T1000 (cell line): Measurements from ENCODE around the gene PPP1R26.
"Not testable (repeated sequence)": the region's sequence is repeated elsewhere in the genome, so short reads cannot be mapped to it uniquely, and the experiment has no call there.

ENCODE experiments used
- DNase-seq: peaks from one replicate; lab custom pipeline; 2025; ENCODE audit warnings: mixed read lengths; lab: John Stamatoyannopoulos, UW

The PPP1R26 gene

DNA sequence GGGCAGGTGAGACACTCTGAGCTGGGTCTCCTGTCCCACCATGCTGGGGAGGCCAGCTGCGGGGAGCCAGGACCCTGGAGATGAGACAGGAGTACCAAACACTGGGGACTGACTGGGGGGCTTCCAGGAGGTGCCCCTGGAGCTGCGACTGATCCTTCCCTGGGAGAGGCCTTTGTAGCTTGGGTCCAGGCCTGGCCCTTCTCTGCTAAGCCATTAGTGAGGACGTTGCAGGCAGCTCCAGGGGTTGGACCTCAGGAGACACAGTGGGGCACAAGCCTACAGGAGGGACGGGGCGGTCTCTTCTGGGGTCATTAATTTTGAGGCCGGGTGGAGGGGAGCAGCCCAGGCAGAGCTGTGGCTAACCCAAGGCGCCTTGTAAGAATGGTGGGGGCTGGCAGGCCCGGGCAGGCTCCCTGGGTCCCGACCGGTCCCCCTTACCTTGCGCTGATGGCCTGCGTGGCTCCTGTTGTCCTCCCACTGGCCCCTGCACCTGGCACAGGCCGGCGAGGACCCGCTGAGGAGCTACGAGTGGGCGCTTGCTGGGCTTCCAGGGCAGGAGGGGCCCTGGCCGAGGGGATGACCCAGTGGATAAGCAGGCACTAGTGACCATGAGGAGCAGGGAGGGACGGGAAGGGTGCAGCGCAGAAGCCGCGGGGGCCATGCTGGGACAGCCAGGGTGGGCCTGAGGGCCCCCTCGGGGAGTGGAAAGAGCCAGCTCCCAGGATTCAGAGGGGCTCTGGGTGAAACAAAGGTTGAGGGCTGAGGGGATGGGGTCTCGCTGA is 26.0 kb downstream of the PPP1R26 start:
- no peak for DNase-seq

DNA sequence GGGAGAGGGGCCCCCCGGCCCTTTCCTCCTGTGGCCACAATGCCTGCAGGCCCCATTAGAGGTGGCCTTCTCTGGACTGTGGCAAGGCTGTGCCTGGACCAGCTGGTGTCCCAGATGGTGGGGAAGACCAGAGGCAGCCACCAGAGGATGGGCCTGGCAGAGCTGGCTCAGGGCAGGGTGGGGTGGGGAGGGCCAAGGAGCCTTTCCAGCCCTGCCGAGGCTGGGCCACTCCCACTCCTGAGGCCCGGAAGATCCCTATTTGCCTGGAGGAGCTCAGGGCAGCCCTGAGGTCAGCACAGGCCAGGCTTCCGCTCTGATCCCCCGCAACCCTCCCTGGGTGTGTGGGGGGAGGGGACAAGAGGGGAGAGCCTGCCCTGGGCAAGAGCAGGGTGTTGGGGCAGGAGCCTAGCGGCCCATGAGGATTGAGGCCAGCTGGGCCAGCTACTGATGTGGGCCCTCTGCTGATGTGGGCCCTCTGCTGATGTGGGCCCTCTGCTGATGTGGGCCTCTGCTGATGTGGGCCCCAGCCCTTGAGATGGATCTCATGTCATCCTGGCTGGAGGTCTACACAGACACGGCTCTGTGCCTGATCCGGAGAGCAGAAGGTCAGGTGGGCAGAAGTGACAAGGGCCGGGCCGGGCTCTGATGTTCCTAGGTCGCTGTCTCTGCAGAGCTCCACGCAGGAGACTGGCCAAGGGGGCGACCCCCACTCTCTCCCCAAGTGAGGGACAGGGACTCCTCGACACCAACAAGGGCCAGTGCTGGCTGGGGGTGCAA is 26.9 kb downstream of the PPP1R26 start:
- DNase-seq = no peak

DNA sequence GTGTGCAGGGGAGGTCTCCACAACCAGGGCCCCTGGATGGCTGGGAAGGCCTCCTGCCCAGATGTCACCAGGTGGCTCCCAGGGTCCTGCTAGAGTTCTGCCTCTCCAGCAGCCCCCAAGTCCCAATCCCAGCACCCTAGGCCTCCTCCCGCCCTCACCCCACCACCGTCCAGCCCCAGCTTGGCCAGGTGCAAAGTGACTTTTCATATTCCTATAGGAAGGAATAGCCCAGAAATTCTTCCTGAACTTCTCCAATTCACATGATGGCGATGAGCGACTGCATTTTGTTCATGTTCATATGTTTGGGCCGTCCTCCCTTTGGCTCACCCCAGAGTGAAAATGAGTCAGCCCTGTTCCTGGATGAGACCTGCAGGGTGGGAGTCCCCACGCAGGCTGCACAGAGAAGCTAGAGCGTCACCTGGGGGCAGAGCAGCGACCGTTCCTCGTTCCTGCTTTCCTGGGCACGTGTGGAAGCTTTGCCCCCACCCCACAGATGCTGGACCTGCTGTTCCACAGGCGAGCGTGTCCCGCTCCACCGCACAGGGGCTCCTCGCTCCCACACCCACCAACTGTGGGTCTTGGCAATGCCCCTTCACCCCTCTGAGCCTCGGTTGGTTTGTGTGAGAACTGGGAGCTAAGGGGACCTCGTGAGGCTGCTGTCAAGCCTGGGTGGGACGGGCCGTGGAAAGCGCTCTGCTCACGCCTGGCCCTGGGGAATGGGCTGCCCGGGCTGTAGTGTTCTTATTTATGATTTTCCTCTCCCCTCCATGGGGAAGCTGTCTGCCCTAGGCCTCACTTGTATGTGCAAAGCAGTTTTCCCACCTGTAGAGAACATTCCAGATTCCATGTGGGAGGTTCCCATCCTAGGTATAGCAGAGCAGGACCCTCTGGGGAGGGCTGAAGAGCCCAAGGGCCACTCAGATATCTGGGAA is 27.8 kb downstream of the PPP1R26 start:
- DNase-seq = no peak

DNA sequence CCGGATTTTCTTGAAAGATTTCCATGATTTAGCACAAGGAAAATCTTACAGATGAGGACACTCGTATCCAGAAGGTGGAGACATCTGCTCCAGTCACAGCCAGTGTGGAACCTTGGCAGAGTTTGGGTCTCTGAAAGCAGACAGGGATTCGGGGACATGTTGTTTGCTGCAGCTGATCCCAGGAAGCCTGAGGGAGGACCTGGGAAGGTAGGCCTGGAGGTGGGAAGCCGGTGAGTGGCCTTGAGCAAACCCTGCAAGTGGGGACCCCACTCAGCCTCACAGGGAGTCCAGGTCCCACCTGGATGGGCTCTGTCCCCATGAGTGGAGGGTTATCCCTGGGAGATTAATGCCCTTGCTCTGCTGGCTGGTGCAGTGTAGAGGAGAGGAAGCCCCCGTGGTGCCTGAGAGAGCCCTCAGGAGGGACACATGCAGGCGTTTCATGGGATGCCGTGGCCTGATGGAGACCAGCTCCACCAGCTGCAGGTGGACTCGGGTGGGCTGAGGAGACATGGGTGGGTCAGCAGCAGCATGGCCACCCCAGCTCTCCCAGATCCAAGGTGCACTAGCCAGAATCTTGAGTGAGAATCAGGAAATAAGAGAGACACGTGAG is 28.7 kb downstream of the PPP1R26 start:
- no peak for DNase-seq

DNA sequence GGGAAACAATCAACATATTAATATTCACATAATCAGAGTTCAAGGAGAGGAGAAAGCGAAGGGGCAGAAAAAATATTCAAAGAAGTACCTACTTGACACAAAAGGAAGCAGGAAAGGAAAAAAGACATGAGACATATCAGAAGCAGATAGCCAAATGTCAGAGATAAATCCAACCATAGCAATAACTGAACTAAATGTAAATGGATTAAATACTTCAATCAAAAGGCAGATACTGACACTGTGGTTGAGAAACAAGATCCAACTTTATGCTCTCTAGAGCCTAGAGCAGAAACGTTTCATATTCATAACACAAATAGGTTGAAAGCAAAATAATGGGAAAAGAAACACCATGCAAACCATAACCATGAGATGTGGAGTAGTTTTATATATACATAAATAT is 29.9 kb downstream of the PPP1R26 start:
- no peak for DNase-seq

DNA sequence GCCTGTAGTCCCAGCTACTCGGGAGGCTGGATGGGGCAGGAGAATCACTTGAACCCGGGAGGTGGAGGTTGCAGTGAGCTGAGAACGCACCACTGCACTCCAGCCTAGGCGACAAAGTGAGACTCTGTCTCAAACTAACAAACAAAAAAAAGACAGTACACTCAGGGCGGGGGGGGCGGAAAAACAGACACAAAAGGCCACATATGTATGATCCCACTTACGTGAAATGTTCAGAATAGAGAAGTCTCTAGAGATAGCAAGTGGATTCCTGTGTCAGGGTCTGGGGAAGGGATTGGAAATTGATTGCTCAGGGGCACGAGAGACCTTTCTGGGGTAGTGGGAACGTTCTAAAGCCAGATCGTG is 32.6 kb downstream of the PPP1R26 start:
- no peak for DNase-seq

DNA sequence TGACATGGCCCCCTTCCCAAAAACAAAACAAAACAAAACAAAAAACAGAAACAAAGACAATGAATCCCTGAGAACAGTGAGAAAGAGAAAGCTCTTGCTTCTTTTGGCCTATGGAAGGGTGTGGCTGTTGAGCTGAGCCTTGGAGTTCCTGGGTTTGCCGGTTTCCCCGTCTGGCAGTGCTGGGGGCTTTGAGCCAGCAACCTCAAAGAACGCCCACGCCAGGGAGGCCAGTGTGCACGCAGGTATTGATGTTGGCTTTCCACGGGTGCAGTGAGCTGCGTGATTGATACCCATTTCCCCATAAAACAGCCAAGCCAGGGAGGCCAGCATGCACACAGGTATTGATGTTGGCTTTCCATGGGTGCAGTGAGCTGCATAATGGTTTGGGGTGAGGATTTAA is 33.3 kb downstream of the PPP1R26 start:
- DNase-seq = no peak

DNA sequence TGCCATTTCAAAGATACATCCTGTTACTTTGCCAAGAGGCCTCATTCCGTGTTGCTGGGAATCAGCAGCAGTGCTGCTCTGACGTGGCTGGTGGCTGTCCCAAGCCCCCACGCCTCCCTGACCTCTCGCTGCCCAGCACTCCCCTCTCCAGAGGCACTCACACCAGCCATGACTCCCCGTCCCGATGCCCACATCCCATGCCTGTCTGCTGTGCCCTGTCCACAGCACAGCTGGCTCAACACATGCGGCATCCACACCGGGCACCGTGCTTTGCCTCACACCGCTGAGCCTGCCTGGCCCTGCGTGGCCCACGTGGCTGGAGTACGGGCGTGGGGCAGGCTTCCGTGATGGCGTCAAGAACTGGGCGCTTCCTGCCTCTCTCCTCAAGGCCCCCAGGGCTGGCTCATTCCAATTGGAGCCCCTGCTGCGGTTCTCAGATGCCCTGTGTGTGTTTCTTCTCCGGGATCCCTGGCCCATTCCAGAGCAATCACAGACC is 33.8 kb downstream of the PPP1R26 start:
- no peak for DNase-seq

DNA sequence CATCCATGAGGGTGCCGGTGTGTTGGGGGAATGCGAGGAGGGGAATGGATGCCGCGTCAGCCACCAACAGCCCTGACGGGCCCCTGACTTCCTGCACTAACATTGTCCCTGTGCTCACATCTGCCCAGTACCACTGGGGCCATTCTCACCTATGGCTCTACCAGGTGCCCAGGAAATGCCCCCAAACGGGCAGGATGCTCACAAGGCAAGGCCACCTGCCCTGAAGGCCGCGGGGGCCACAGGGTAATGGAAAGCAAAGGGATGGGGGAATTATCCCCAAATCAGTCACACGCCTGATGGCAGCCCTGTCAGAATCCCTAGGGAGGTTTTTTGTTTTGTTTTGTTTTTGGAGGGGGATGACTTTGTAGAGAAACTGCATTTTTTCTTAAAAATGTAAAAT is 34.3 kb downstream of the PPP1R26 start:
- not testable (repeated sequence) for DNase-seq

DNA sequence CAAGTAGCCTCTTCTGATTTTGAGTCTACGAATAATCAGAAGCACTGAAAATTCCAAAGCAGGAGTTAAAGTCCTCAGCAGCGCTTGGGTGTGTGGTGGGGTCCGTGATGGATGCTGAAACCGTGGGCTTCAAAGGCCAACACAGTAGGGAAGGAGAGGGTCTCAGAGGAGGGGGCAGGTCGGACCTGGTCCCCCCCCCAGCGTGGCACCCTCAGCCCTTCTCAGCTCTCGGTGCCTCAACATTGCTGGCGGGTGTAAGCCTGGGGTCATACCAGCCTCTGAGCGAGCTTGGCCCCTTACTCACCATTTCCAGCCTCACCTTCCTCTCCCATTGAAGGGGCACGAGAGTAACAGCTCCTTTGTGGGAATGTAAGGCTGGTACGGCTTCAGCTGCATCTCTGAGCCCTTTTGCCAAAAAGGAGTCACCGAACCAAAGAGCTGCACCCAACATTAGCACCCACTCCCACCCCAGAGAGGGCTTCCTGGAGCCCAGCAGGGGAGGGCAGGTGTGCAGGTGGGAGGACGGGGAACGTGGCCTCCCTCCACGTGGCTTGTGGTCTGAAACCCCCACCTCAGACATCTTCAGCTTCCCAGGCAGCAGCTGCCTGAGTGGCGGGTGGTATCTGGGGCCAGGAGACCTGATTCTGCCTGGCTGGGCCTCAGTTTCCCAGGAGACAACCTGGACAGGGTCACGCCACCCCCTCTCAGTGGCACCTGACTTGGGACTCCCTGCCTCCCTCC is 34.9 kb downstream of the PPP1R26 start:
- no peak for DNase-seq

DNA sequence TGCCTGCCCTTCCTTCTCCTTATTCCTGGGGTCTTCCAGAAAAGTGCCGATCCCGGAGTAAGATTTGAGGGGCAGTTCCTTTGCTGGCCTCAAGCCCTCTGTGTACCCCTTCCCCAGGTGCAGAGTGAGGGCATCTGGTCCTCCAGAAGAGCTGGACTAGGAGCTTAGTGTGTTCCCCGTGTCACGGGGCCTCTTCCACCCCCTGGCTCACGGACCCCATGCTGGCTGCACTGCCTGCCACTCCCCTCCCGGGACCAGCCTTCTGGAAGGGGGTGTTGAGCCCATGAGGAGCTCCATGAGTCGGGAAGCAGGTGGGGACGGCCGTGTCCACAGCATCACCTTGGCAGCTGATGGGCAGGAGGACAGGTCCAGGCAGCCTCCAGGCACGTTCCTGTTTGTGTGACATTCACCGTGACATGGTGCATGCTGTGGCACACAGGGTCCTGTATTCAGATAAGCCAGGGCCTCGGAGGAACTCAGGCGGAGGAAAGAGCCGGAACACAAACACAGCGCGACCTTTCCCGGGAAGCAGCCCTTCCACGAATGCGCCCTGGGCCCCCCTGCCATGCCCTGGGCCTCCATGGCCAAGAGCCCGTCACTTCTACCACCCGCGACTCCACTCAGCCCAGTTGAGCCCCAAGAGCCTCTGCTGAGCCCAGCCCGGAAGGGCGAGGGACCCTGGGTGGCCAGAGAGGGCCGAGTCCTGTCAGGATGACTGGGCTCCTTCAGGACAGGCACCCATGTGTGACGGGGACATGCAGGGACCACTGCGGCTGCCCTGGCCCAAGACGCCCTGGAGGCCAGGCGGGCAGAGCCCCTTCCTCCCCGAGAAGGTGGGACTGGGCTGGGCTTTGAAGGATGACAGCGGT is 35.7 kb downstream of the PPP1R26 start:
- no peak for DNase-seq

DNA sequence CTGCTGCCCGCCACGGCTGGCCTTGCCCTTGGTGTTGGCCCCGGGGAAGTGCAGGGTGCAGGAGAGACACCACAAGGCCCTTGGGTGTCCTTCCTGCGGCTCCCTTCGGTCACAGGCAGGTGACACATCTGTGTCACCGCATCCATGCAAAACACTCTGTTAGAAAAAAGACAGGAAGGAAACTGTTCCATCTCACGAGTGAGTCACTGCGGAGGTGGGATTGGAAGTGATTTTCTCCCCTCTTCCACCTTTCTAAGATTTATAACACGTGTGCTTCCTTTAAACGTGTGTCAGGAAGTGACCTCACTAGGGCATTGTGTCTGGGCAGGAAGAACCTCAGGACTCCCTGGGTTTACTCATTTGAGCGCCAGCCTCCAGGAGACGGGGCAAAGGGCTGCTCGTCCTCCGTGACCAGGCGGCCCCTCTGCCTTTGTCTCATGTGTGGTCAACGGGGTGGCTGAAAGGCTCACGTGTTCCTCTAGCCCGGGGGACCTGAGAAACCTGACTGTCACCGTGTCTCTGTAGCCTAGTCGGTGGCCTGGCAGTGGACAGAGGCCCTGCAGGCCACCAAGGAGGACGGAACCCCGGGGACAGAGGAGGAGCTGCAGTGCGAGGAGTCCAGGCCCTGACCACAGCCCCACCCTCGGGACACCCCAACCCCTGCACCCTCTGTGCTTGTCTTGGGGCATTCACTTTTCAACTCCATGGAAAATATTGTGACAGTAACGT is 36.7 kb downstream of the PPP1R26 start:
- DNase-seq = no peak

DNA sequence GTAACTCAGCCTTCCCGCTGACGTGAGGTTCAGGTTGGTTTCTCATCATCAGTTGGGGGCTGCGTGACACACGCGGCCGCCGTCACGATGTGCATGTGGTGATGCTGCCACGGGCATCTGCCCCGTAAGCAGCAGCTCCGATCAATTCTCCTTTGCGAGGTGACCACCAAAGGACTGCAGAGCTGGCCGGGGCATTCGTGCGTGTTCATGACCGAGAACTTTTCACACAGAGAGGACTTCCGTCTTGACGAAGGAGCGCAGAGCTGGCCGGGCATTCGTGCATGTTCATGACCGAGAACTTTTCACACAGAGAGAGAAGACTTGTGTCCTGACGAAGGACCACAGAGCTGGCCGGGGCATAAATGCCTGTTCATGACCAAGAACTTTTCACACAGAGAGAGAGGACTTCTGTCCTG is 37.8 kb downstream of the PPP1R26 start:
- no peak for DNase-seq

DNA sequence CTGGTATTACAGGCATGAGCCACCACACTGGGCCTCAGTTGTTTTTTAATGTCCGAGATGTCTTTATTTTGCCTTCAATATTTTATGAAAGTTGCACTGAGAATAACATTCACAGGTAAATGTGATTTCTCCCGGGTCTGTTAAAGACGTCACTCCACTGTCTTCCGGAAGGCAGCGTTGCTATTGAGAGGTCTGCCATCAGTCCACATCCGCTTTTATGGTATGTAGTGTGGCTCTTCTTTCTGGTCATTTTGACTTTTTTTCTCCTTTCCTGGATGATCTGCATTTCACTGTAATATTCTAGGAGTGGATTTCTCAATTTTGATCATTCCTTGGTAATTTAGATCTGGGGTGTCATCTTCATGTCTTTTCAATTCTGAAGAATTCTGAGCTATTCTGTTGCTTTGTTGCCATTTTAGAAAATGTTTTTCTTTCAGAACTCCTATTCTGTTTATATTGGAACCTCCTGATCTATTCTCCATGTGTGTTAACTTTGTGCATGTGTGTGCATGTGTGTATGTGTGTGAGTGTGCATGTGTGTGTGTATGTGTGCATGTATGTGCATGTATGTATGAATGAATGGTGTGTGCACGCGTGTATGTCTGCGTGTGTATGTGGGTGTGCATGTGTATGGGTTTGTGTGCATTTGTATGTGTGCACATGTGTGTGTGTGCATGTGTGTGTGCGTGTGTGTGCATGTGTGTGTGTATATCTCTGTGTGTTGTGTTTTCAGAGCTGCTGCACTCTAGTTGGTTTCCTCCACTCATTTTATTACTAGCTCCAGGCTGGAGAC is 39.8 kb downstream of the PPP1R26 start:
- DNase-seq = no peak

DNA sequence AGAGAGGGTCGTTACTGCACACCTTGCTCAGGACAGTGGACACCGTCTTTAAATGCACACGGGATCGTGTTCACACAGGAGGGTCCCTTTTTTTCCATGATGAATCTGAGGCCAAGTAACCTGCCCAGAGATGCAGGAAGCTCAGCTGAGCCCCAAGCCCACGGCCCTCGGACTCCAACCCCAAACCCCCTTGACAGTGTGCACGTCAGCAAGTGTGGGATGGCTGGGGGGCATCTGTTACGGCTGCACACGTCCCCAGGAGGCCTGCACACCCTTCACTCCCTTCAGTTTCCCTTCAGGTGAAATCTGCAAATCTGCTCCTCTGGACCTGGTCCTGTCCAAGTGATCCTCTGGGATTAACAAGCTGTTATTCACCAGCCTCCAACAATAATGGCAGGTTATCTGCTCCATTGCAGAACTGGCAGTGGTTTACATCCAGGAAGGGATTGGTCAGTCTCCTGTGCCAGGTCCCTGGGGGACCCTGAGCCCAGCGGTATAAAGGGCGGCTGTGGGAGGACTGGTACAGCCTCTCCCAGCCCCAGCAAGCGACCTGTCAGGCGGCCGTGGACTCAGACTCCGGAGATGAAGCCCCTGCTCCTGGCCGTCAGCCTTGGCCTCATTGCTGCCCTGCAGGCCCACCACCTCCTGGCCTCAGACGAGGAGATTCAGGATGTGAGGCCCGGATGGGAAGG is 41.5 kb downstream of the PPP1R26 start, which contains the start of gene LCN1:
Gene LCN1, plus strand, starts transcription at position 525 of the 692 bp plus-strand sequence. Its CDS starts 58 bp downstream, at position 583.
- no peak for DNase-seq

DNA sequence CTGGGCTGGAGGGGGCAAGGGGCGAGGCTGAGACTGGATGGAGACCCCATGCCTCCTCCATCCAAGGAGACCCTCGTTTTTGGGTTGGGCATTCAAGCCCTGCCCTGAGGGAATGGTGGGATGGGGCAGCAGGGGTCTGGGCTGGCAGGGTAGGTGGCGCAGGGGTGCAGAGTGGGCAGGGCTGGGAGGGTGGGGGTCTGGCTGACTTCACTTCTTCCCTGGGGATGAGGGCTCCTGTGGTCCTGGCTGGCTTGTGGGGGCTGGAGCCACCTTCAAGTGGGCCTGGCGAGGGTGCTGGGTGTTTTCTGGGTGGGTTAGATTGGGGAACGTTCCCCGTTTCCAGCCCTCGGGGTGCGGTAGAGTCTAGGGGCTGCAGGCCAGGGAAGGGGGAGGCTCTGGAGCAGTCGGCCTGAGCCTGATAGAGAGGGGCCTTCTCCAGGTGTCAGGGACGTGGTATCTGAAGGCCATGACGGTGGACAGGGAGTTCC is 42.1 kb downstream of the PPP1R26 start:
- DNase-seq = no peak

DNA sequence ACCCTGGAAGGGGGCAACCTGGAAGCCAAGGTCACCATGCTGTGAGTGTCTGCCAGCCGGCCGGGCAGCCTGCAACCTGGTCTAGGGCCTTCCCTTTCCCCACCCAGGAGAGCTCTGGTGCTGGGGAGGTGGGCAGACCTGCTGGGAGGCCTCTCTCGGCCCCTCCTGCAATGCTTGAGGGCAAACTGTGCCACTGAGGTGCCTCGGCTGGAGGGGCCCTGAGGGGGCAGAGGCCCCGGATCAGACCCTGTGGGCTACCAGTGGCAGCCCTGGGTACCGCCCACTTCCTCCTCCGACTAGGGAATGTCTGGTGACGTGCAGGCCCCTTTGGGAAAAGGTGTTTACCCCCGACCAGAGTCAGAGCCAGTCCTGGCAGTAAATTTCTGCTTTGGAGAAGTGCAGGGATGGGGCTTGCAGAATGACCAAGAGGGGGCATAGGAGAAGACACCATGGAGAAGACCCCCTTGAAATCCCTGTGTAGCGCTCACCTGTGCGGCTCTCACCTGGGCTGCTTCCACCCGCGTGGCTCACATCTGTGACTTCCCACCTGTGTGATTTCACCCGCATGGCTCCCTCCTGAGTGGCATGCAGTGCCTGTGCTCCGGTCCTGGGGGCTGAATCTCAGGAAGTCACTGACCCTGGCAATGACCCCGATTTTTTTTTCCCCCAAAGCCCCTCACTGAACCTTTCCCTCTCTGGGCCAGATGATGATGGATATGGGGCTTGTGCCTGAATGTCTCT is 42.7 kb downstream of the PPP1R26 start:
- DNase-seq = no peak
